ENCODE data around the gene C2CD5.

DNA sequence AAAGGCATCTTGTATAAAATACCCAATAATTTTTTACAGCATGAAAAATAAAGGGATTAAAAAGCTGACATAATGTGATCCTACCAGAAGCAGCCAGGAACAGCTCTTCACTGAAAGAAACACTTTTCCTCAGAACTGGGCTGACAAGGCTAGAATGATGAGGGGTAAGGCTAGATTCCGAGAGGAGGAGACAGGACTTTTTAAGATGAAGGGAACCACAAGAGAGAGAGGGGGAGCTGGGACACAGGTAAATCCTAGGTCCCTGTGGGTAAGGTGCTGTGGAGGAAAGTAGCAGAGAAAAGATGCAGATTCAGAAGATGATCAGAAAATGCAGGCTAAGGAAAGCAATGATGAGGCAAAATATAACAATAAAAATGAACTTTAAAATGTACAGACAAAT lies 29.5 kb downstream of the C2CD5 start:
- TF ChIP-seq, protein P1, sequence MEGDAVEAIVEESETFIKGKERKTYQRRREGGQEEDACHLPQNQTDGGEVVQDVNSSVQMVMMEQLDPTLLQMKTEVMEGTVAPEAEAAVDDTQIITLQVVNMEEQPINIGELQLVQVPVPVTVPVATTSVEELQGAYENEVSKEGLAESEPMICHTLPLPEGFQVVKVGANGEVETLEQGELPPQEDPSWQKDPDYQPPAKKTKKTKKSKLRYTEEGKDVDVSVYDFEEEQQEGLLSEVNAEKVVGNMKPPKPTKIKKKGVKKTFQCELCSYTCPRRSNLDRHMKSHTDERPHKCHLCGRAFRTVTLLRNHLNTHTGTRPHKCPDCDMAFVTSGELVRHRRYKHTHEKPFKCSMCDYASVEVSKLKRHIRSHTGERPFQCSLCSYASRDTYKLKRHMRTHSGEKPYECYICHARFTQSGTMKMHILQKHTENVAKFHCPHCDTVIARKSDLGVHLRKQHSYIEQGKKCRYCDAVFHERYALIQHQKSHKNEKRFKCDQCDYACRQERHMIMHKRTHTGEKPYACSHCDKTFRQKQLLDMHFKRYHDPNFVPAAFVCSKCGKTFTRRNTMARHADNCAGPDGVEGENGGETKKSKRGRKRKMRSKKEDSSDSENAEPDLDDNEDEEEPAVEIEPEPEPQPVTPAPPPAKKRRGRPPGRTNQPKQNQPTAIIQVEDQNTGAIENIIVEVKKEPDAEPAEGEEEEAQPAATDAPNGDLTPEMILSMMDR (IDR thresholded peaks at IDR 0.05), result no peak
- TF ChIP-seq POLR2A (IDR thresholded peaks at IDR 0.05) (no peak), EP300 (IDR thresholded peaks at IDR 0.05) (no peak), POLR2AphosphoS5 (IDR thresholded peaks at IDR 0.05) (no peak)

All from stomach (tissue), 4 donors.